IMR-90 (cell line): ENCODE results near the gene B4GALT7.

ENCODE experiments used
- CEBPB ChIP-seq: IDR thresholded peaks from 2 replicates; pipeline ENCODE4 v1.6.1; 2012; ENCODE audit warnings: low read depth, low read length, improper control_type of control experiment
- NFE2L2 ChIP-seq: fragments of 150-350 bp; IDR thresholded peaks from 2 replicates; pipeline ENCODE4 v1.6.1; 2016; ENCODE audit warnings: low read depth, mild to moderate bottlenecking, low read length
- POLR2A ChIP-seq: IDR thresholded peaks from 2 replicates; pipeline ENCODE4 v1.6.1; 2012; ENCODE audit warnings: mild to moderate bottlenecking, low read depth, low read length
- RAD21 ChIP-seq: IDR thresholded peaks from 2 replicates; pipeline ENCODE4 v1.6.1; 2012; ENCODE audit warnings: low read length, improper control_type of control experiment
- RFX5 ChIP-seq: IDR thresholded peaks from 2 replicates; pipeline ENCODE4 v1.8.0; 2012; ENCODE audit warnings: low read depth, mild to moderate bottlenecking, low read length, moderate library complexity
- SMC3 ChIP-seq: fragments of 150-350 bp; IDR thresholded peaks from 2 replicates; pipeline ENCODE4 v1.6.1; 2016; ENCODE audit warnings: low read depth, mild to moderate bottlenecking, antibody characterized with exemption, low read length, moderate library complexity
- TF ChIP-seq, protein P1 (sequence below): fragments of 150-350 bp; IDR thresholded peaks from 2 replicates; pipeline ENCODE4 v1.6.1; 2016; ENCODE audit warnings: low read depth, mild to moderate bottlenecking, low read length, moderate library complexity, borderline replicate concordance
- TF ChIP-seq, protein P2 (sequence below): conservative IDR thresholded peaks from 2 replicates; pipeline ENCODE4 v1.5.1; 2012; ENCODE audit warnings: mild to moderate bottlenecking, low read depth, low read length, improper control_type of control experiment
- TF ChIP-seq, protein P3 (sequence below): fragments of 150-350 bp; IDR thresholded peaks from 2 replicates; pipeline ENCODE4 v1.6.1; 2017; ENCODE audit warnings: mild to moderate bottlenecking, antibody characterized with exemption, low read length, low read depth

DNA sequence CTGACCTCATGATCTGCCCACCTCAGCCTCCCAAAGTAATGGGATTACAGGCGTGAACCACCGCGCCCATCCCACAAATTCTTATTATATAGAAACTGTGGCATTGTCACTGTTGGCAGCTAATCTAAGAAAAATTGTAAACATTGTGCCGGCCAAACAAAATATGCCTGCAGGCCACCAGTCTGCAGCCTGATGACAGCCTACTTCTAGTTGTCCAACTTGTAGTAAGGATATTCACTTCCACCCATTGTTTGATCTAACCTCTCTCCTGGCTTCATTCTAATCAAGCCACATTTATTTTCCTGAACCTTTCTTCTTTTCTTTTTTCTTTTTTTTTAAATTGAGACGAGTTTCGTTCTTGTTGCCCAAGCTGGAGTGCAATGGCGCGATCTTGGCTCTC is 21.6 kb upstream of the B4GALT7 start:
- TF ChIP-seq SMC3 (no peak), NFE2L2 (no peak), POLR2A (no peak), RFX5 (no peak), CEBPB (no peak), RAD21 (no peak)
- TF ChIP-seq, protein P1, sequence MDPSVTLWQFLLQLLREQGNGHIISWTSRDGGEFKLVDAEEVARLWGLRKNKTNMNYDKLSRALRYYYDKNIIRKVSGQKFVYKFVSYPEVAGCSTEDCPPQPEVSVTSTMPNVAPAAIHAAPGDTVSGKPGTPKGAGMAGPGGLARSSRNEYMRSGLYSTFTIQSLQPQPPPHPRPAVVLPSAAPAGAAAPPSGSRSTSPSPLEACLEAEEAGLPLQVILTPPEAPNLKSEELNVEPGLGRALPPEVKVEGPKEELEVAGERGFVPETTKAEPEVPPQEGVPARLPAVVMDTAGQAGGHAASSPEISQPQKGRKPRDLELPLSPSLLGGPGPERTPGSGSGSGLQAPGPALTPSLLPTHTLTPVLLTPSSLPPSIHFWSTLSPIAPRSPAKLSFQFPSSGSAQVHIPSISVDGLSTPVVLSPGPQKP: no peak
- TF ChIP-seq, protein P2, sequence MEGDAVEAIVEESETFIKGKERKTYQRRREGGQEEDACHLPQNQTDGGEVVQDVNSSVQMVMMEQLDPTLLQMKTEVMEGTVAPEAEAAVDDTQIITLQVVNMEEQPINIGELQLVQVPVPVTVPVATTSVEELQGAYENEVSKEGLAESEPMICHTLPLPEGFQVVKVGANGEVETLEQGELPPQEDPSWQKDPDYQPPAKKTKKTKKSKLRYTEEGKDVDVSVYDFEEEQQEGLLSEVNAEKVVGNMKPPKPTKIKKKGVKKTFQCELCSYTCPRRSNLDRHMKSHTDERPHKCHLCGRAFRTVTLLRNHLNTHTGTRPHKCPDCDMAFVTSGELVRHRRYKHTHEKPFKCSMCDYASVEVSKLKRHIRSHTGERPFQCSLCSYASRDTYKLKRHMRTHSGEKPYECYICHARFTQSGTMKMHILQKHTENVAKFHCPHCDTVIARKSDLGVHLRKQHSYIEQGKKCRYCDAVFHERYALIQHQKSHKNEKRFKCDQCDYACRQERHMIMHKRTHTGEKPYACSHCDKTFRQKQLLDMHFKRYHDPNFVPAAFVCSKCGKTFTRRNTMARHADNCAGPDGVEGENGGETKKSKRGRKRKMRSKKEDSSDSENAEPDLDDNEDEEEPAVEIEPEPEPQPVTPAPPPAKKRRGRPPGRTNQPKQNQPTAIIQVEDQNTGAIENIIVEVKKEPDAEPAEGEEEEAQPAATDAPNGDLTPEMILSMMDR: no peak
- TF ChIP-seq, protein P3, sequence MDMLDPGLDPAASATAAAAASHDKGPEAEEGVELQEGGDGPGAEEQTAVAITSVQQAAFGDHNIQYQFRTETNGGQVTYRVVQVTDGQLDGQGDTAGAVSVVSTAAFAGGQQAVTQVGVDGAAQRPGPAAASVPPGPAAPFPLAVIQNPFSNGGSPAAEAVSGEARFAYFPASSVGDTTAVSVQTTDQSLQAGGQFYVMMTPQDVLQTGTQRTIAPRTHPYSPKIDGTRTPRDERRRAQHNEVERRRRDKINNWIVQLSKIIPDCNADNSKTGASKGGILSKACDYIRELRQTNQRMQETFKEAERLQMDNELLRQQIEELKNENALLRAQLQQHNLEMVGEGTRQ: no peak
